OCI-LY1 (cell line): ENCODE measurements around the gene MAP3K7.

Experiments
- EZH2 ChIP-seq: fragments of 200-600 bp; sonication (generic), shearing (Covaris generic); IDR thresholded peaks from 2 replicates; pipeline ENCODE4 v1.8.0; 2017; ENCODE audit warnings: borderline replicate concordance, mixed run types, mild to moderate bottlenecking, antibody characterized with exemption, low read length, moderate library complexity, mixed read lengths
- TF ChIP-seq, protein P1 (sequence below): fragments of 200-600 bp; sonication (generic), shearing (Covaris generic); IDR thresholded peaks from 2 replicates; pipeline ENCODE4 v1.5.1; 2017; ENCODE audit warnings: mild to moderate bottlenecking, antibody characterized with exemption, low read length, moderate library complexity, mixed read lengths

DNA sequence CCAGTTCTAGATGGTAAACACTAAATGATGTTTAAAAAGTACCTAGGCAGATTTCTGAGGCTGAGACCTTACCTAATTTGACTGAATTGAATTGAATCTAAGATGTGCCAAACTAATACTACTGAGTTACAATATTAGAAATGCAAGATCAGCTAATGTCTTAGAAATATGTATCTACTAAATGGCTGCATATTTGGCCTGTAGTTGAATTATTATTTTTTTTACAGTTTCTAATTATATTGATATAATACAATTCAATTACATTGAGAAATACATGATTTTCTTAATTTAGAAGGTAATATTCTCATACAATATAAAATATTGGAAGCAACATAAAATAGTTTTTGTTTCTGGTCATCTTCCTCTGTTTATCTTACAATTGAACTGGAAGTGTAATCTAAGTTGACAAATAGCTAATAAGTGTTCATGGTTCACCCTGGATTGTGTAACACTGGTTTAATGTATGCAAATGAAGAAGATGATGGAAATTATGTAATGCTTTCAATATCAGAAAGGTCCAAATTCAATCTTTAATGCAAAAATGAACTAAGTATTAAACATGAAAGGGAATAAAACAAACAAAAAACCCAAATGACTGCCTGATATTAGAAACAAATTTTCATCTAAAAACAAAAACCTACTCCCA is 2.9 kb downstream of the MAP3K7 start:
- TF ChIP-seq, protein P1, sequence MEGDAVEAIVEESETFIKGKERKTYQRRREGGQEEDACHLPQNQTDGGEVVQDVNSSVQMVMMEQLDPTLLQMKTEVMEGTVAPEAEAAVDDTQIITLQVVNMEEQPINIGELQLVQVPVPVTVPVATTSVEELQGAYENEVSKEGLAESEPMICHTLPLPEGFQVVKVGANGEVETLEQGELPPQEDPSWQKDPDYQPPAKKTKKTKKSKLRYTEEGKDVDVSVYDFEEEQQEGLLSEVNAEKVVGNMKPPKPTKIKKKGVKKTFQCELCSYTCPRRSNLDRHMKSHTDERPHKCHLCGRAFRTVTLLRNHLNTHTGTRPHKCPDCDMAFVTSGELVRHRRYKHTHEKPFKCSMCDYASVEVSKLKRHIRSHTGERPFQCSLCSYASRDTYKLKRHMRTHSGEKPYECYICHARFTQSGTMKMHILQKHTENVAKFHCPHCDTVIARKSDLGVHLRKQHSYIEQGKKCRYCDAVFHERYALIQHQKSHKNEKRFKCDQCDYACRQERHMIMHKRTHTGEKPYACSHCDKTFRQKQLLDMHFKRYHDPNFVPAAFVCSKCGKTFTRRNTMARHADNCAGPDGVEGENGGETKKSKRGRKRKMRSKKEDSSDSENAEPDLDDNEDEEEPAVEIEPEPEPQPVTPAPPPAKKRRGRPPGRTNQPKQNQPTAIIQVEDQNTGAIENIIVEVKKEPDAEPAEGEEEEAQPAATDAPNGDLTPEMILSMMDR: no peak
- TF ChIP-seq EZH2: no peak
